Measurements from ENCODE around the gene ZNHIT6. TPM values are rescaled to one million over a fixed set of nuclear protein-coding genes. Genes with fewer than 3 reads are reported as not detected.
"Not testable (repeated sequence)": the region's sequence is repeated elsewhere in the genome, so short reads cannot be mapped to it uniquely, and the experiment has no call there.

The ZNHIT6 gene
- total and polyA plus RNA-seq, 10 of the 15 experiments (the other 5 are each of a cell fraction or from before 2014, with no cell fraction given) = 12.8 to 32.0 (median 18.8) TPM

GRCh38 chr1:85714418-85715114, 6.3 kb upstream of the ZNHIT6 start:
- H3K27ac ChIP-seq (ENCODE audit: control insufficient read depth, insufficient read depth); H3K4me1 ChIP-seq (ENCODE audit: control insufficient read depth, insufficient read depth, low read length); H4K20me1 ChIP-seq (ENCODE audit: control insufficient read depth, insufficient read depth); H3K9ac ChIP-seq (ENCODE audit: control insufficient read depth, insufficient read depth, low read length); H3K36me3 ChIP-seq (ENCODE audit: control insufficient read depth in 2 of 2, insufficient read depth in 2 of 2, low read length in 1 of 2); H3K4me3 ChIP-seq; intact Hi-C loops (cut with micrococcal nuclease; ENCODE audit: unreplicated experiment); H3K79me2 ChIP-seq (ENCODE audit: control insufficient read depth, insufficient read depth, low read length); DNase-seq (ENCODE audit: low read depth, low spot score); RAD21 ChIA-PET (ENCODE audit: unreplicated experiment); BruUV-seq (replicated peaks); ATAC-seq; H3K4me2 ChIP-seq (ENCODE audit: control insufficient read depth, insufficient read depth); H3K27me3 ChIP-seq (replicated peaks in 1 of 2; ENCODE audit: control insufficient read depth in 2 of 2, insufficient read depth in 2 of 2, low read length in 1 of 2); H2AFZ ChIP-seq (ENCODE audit: control insufficient read depth, low read depth, low read length); FAIRE-seq; in situ Hi-C loops (cut with MboI); H3K9me3 ChIP-seq (replicated peaks; ENCODE audit: control insufficient read depth, insufficient read depth, low read length); SMC1A ChIA-PET (ENCODE audit: uncharacterized antibody, unreplicated experiment): not testable (repeated sequence)
- POLR2A ChIA-PET = interaction anchor here (0.6 kb wide), 1 partner anchor 1043 kb away, joined by 3 read pairs; no protein-coding TSS in a partner anchor
- WGBS (ENCODE audit: insufficient coverage, insufficient replicate concordance, low lambda C conversion rate, missing lambda C conversion rate) = 59% methylated on average over 14 of the region's 14 CpGs
- CTCF ChIA-PET = interaction anchor here (0.6 kb wide), 1 partner anchor 351 kb away, joined by 3 read pairs; no protein-coding TSS in a partner anchor
- TF ChIP-seq ZBTB33 (IDR thresholded peaks at IDR 0.05) = peak; percentile 64; the same call in 1 of the 2 replicates

- peak overlapping the region; percentile 89; the same call in 1 of the 2 replicates for H3K4me3 ChIP-seq
- TSS peak; percentile 87 for BruUV-seq (replicated peaks)
Observed at GRCh38 chr1:85708829-85709227, 595 bp upstream of the ZNHIT6 start.

More at GRCh38 chr1:85708829-85709227, 595 bp upstream of the ZNHIT6 start:
- 0 out of 4 replicates have a peak, but pooled peaks cover 0 to 4% of the 10 kb centered on the region in 2 experiments for H3K36me3 ChIP-seq (ENCODE audit: control insufficient read depth in 2 of 2, insufficient read depth in 2 of 2, low read length in 1 of 2)
- ChIA-PET CTCF (interaction anchor here (1.0 to 1.4 kb wide), 2 partner anchors 9 to 16 kb away, joined by 4 read pairs; no protein-coding TSS in a partner anchor), SMC1A (ENCODE audit: uncharacterized antibody, unreplicated experiment) (interaction anchor here (0.7 to 1.3 kb wide), 5 partner anchors 9 to 51 kb away, joined by 3 read pairs; no protein-coding TSS in a partner anchor), RAD21 (ENCODE audit: unreplicated experiment) (no interaction called here), POLR2A (interaction anchor here (0.5 kb wide), 1 partner anchor 84 kb away, joined by 4 read pairs; no protein-coding TSS in a partner anchor)
- WGBS (ENCODE audit: insufficient coverage, insufficient replicate concordance, low lambda C conversion rate, missing lambda C conversion rate) = 97% methylated on average over 6 of the region's 6 CpGs
- H4K20me1 ChIP-seq (ENCODE audit: control insufficient read depth, insufficient read depth) = no peaks in the 10 kb centered on the region
- no peaks in the 10 kb centered on the region; the same call in 1 of the 3 replicates for H3K9me3 ChIP-seq (replicated peaks; ENCODE audit: control insufficient read depth, insufficient read depth, low read length)
- peak overlapping the region; percentile 69 for H3K27ac ChIP-seq (ENCODE audit: control insufficient read depth, insufficient read depth)
- ATAC-seq (no peak), DNase-seq (ENCODE audit: low read depth, low spot score) (no peak), FAIRE-seq (no peak)
- no peaks in the 10 kb centered on the region for H3K4me1 ChIP-seq (ENCODE audit: control insufficient read depth, insufficient read depth, low read length)
- in situ Hi-C loops (cut with MboI) (no loop called here), intact Hi-C loops (cut with micrococcal nuclease; ENCODE audit: unreplicated experiment) (loop anchor here (5.0 kb wide), 1 partner anchor 308 kb away; no protein-coding TSS in a partner anchor)
- peak overlapping the region; percentile 90 for H2AFZ ChIP-seq (ENCODE audit: control insufficient read depth, low read depth, low read length)
- TF ChIP-seq MLLT1 (IDR thresholded peaks at IDR 0.05) (peak; percentile 59), TBL1XR1 (IDR thresholded peaks at IDR 0.05; ENCODE audit: low read depth, low read length) (no peak)
- peak overlapping the region; percentile 56; the same call in 1 of the 2 replicates for H3K4me2 ChIP-seq (ENCODE audit: control insufficient read depth, insufficient read depth)
- peak overlapping the region; percentile 55 for H3K9ac ChIP-seq (ENCODE audit: control insufficient read depth, insufficient read depth, low read length)
- peaks cover 39% of the 10 kb centered on the region for H3K79me2 ChIP-seq (ENCODE audit: control insufficient read depth, insufficient read depth, low read length)
- no peaks in the 10 kb centered on the region for H3K27me3 ChIP-seq (replicated peaks in 1 of 2; ENCODE audit: control insufficient read depth in 2 of 2, insufficient read depth in 2 of 2, low read length in 1 of 2)

All from GM12878 (cell line).